ENCODE data around the gene XPO6.

Gene XPO6

GRCh38 chr16:28158136-28158535 lies 53.6 kb downstream of the XPO6 start:
- DNase-seq: peak in 1 of 58 donors; percentile 27

- no peak for DNase-seq
Observed at GRCh38 chr16:28156056-28156680, 55.6 kb downstream of the XPO6 start.

GRCh38 chr16:28155293-28155692 lies 56.5 kb downstream of the XPO6 start:
- DNase-seq: no peak

GRCh38 chr16:28151180-28151579 lies 60.6 kb downstream of the XPO6 start:
- DNase-seq: no peak

- no peak for DNase-seq
Observed at GRCh38 chr16:28149011-28149888, 62.5 kb downstream of the XPO6 start.

GRCh38 chr16:28146536-28146935 lies 65.2 kb downstream of the XPO6 start:
- DNase-seq: no peak

GRCh38 chr16:28145796-28146195 lies 66.0 kb downstream of the XPO6 start:
- DNase-seq: no peak

GRCh38 chr16:28140788-28141618 lies 70.8 kb downstream of the XPO6 start:
- DNase-seq: no peak

- no peak for DNase-seq
Observed at GRCh38 chr16:28139530-28139929, 72.2 kb downstream of the XPO6 start.

GRCh38 chr16:28136751-28137434 lies 74.9 kb downstream of the XPO6 start:
- DNase-seq: peak in 31 of 58 donors; percentile 3 to 67 (median 20)

- DNase-seq: peak in 4 of 58 donors; percentile 3 to 28 (median 16)
Observed at GRCh38 chr16:28133666-28134065, 78.1 kb downstream of the XPO6 start.

GRCh38 chr16:28131743-28132393 lies 79.9 kb downstream of the XPO6 start:
- no peak for DNase-seq

GRCh38 chr16:28131181-28131580 lies 80.6 kb downstream of the XPO6 start:
- DNase-seq: no peak

GRCh38 chr16:28130099-28131088 lies 81.4 kb downstream of the XPO6 start:
- no peak for DNase-seq

- DNase-seq: no peak
Observed at GRCh38 chr16:28126684-28127620, 84.8 kb downstream of the XPO6 start.

- DNase-seq: no peak
Observed at GRCh38 chr16:28125592-28125991, 86.2 kb downstream of the XPO6 start.

- DNase-seq: no peak
Observed at GRCh38 chr16:28121527-28121926, 90.2 kb downstream of the XPO6 start.

- DNase-seq: no peak
Observed at GRCh38 chr16:28120754-28121153, 91.0 kb downstream of the XPO6 start.
